Mesothelial cell of epicardium (in vitro differentiated cells): ENCODE results near the gene MAP1LC3B. TPM values are rescaled to one million over a fixed set of nuclear protein-coding genes. Genes with fewer than 3 reads are reported as not detected.

Experiments
- DNase-seq, 2 experiments: peaks; one replicate each; pipeline ENCODE4 v3.0.0; 2021; ENCODE audit warnings: low spot score in 2 of 2; ENCODE audit not compliant: unreplicated experiment in 2 of 2
- H3K27ac Mint-ChIP-seq: 2 replicates; pipeline ENCODE4 v1.8.0; 2021; ENCODE audit warnings: mixed read lengths
- H3K27me3 Mint-ChIP-seq: 2 replicates; pipeline ENCODE4 v1.8.0; 2021; ENCODE audit warnings: low read depth, mixed read lengths
- H3K36me3 Mint-ChIP-seq: 2 replicates; pipeline ENCODE4 v1.8.0; 2021; ENCODE audit warnings: mixed read lengths
- H3K4me1 Mint-ChIP-seq: 2 replicates; pipeline ENCODE4 v1.8.0; 2021; ENCODE audit warnings: mixed read lengths
- H3K4me3 Mint-ChIP-seq: 2 replicates; pipeline ENCODE4 v1.8.0; 2021; ENCODE audit warnings: mild to moderate bottlenecking, moderate library complexity, mixed read lengths
- H3K9me3 Mint-ChIP-seq: 2 replicates; pipeline ENCODE4 v1.8.0; 2021; ENCODE audit warnings: mixed read lengths
- CTCF ChIP-seq: fragments of 200-600 bp; sonication (generic); IDR thresholded peaks from one replicate; pipeline ENCODE4 v1.5.0; 2021; ENCODE audit warnings: antibody characterized with exemption; ENCODE audit not compliant: unreplicated experiment
- total RNA-seq: library from RNA; stranded (reverse); gene quantifications from 3 replicates; pipeline ENCODE4 v1.2.1, GENCODE V29; 2021

MAP1LC3B gene
- total RNA-seq, 1 donor from 2014 or later: 41.6 TPM

GRCh38 chr16:87412371-87412995 lies 20.3 kb downstream of the MAP1LC3B start:
- DNase-seq: no peak
- peaks cover 20% of the 10 kb centered on the region for H3K36me3 Mint-ChIP-seq
- no peaks in the 10 kb centered on the region for H3K4me1 Mint-ChIP-seq
- TF ChIP-seq CTCF: no peak
- H3K27me3 Mint-ChIP-seq: no peaks in the 10 kb centered on the region
- H3K27ac Mint-ChIP-seq: no peak overlapping the region
- H3K4me3 Mint-ChIP-seq: no peak overlapping the region
- no peaks in the 10 kb centered on the region for H3K9me3 Mint-ChIP-seq

- DNase-seq: no peak
- TF ChIP-seq CTCF: no peak
- Mint-ChIP-seq H3K36me3 (peaks cover 20% of the 10 kb centered on the region), H3K9me3 (no peaks in the 10 kb centered on the region), H3K4me3 (no peak overlapping the region), H3K4me1 (no peaks in the 10 kb centered on the region), H3K27ac (no peak overlapping the region), H3K27me3 (no peaks in the 10 kb centered on the region)
These were observed 20.9 kb downstream of the MAP1LC3B start for GRCh38 chr16:87412996-87413421.

GRCh38 chr16:87414251-87414680 lies 22.1 kb downstream of the MAP1LC3B start:
- H3K27me3 Mint-ChIP-seq: no peaks in the 10 kb centered on the region
- no peaks in the 10 kb centered on the region for H3K9me3 Mint-ChIP-seq
- H3K4me1 Mint-ChIP-seq: no peaks in the 10 kb centered on the region
- TF ChIP-seq CTCF: no peak
- no peak for DNase-seq
- no peak overlapping the region for H3K4me3 Mint-ChIP-seq
- H3K27ac Mint-ChIP-seq: no peak overlapping the region
- peaks cover 20% of the 10 kb centered on the region for H3K36me3 Mint-ChIP-seq

GRCh38 chr16:87415441-87415840 lies 23.3 kb downstream of the MAP1LC3B start:
- H3K27me3 Mint-ChIP-seq: no peaks in the 10 kb centered on the region
- H3K4me1 Mint-ChIP-seq: no peaks in the 10 kb centered on the region
- H3K27ac Mint-ChIP-seq: no peak overlapping the region
- H3K36me3 Mint-ChIP-seq: peaks cover 21% of the 10 kb centered on the region
- no peaks in the 10 kb centered on the region for H3K9me3 Mint-ChIP-seq
- TF ChIP-seq CTCF: no peak
- no peak overlapping the region for H3K4me3 Mint-ChIP-seq
- no peak for DNase-seq

GRCh38 chr16:87416826-87417527 lies 24.8 kb downstream of the MAP1LC3B start:
- H3K27ac Mint-ChIP-seq: peak overlapping the region; percentile 50
- peaks cover 23% of the 10 kb centered on the region for H3K36me3 Mint-ChIP-seq
- no peak overlapping the region for H3K4me3 Mint-ChIP-seq
- DNase-seq: no peak
- no peaks in the 10 kb centered on the region for H3K4me1 Mint-ChIP-seq
- peaks cover 3% of the 10 kb centered on the region for H3K9me3 Mint-ChIP-seq
- peak; percentile 68 for TF ChIP-seq CTCF
- H3K27me3 Mint-ChIP-seq: no peaks in the 10 kb centered on the region
